Esophagus squamous epithelium (tissue), 5 donors: ENCODE measurements around the gene CSRP2. TPM values are rescaled to one million over a fixed set of nuclear protein-coding genes. Genes with fewer than 3 reads are reported as not detected.

ENCODE experiments used
- DNase-seq: peaks from one replicate; lab custom pipeline; 2025; lab: John Stamatoyannopoulos, UW
- H3K27ac ChIP-seq, 4 donors: fragments of 200-600 bp; sonication (generic); one replicate each; pipeline ENCODE4 v1.5.1; 2016 to 2019; ENCODE audit warnings: mild to moderate bottlenecking in 1 of 4
- H3K27me3 ChIP-seq, 4 donors: fragments of 200-600 bp; sonication (generic); 1 replicate in 3 of 4; 2 replicates in 1 of 4; pipeline versions ENCODE4 v1.5.1 to v1.6.0; 2017 to 2021; ENCODE audit warnings: antibody characterized with exemption in 1 of 4
- H3K36me3 ChIP-seq, 3 donors: fragments of 200-600 bp; sonication (generic); one replicate each; pipeline ENCODE4 v1.5.1; 2016 to 2019
- H3K4me1 ChIP-seq, 3 donors: fragments of 200-600 bp; sonication (generic); one replicate each; pipeline ENCODE4 v1.5.1; 2017 to 2019
- H3K4me3 ChIP-seq, 4 donors: fragments of 200-600 bp; sonication (generic); 1 replicate in 3 of 4; 2 replicates in 1 of 4; pipeline ENCODE4 v1.5.1; 2016 to 2019; ENCODE audit warnings: mild to moderate bottlenecking in 2 of 4, moderate library complexity in 1 of 4
- H3K9me3 ChIP-seq, 3 donors: fragments of 200-600 bp; sonication (generic); one replicate each; pipeline ENCODE4 v1.5.1; 2016 to 2019
- POLR2A ChIP-seq, 4 donors: fragments of 450-650 bp; IDR thresholded peaks; one replicate each; pipeline ENCODE4 v1.6.1; 2017; ENCODE audit warnings: antibody characterized with exemption in 4 of 4, mild to moderate bottlenecking in 4 of 4, moderate library complexity in 3 of 4
- WGBS, 2 donors: methylation state at CpG; one replicate each; pipeline ENCODE4 v1.1.5; 2018; 5-methylcytosine and 5-hydroxymethylcytosine counted together
- intact Hi-C: fragments of 100-400 bp; cut with DNase I; formaldehyde crosslinking; loops from one replicate; pipeline ENCODE4 v1.15.0; 2022
- total RNA-seq, 4 donors: library from RNA; depleted of rRNA; stranded (reverse); fragments of >200 nt; gene quantifications; one replicate each; pipeline ENCODE4 v1.1.0, GENCODE V29; 2016
- TF ChIP-seq, protein P1 (sequence below), 6 experiments: fragments of 450-650 bp in 4 of 6; fragments of 200-600 bp in 2 of 6; sonication (generic) in 2 of 6; IDR thresholded peaks; one replicate each; pipeline ENCODE4 v1.5.1; 2016 to 2019; ENCODE audit warnings: antibody characterized with exemption in 6 of 6, mild to moderate bottlenecking in 4 of 6, moderate library complexity in 4 of 6
- donor health status: DM: yes; HTN: yes; CAD: no.

The CSRP2 gene
- total RNA-seq, 4 donors from 2014 or later, result 57.6 to 107 (median 65.1) TPM

DNA sequence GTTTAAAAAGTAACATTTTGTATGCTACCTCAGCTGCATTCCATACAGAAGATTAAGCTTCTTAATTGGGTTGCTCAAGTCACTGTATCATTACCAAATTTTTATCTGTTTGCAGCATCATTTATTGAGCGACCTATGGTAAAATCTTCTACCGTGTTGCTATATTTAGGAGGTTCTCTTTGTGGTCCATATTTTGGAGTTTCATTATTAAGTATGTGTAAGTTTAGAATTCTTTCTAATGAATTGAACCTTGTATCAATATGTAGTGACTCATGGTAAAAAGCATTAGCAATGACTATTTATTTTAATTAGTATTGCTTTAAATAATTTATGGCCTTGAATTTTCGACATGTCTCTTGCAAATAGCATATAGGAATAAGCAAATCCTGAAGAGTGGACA, 42.2 kb downstream of the CSRP2 start:
- TF ChIP-seq POLR2A (IDR thresholded peaks at IDR 0.05), result no peak
- TF ChIP-seq, protein P1, sequence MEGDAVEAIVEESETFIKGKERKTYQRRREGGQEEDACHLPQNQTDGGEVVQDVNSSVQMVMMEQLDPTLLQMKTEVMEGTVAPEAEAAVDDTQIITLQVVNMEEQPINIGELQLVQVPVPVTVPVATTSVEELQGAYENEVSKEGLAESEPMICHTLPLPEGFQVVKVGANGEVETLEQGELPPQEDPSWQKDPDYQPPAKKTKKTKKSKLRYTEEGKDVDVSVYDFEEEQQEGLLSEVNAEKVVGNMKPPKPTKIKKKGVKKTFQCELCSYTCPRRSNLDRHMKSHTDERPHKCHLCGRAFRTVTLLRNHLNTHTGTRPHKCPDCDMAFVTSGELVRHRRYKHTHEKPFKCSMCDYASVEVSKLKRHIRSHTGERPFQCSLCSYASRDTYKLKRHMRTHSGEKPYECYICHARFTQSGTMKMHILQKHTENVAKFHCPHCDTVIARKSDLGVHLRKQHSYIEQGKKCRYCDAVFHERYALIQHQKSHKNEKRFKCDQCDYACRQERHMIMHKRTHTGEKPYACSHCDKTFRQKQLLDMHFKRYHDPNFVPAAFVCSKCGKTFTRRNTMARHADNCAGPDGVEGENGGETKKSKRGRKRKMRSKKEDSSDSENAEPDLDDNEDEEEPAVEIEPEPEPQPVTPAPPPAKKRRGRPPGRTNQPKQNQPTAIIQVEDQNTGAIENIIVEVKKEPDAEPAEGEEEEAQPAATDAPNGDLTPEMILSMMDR (IDR thresholded peaks at IDR 0.05), result no peak
- intact Hi-C loops, result no loop called here
- Histone ChIP-seq H3K27ac (no peak overlapping the region), H3K27me3 (no peaks in the 10 kb centered on the region), H3K4me1 (no peaks in the 10 kb centered on the region), H3K9me3 (peaks cover 0 to 4% (median 3%) of the 10 kb centered on the region in 3 donors), H3K4me3 (no peak overlapping the region), H3K36me3 (peaks cover 0 to 23% (median 0%) of the 10 kb centered on the region in 3 donors)
- WGBS, 2 donors, result 55 to 74% methylated on average over 3 of the region's 3 CpGs
- no peak for DNase-seq

DNA sequence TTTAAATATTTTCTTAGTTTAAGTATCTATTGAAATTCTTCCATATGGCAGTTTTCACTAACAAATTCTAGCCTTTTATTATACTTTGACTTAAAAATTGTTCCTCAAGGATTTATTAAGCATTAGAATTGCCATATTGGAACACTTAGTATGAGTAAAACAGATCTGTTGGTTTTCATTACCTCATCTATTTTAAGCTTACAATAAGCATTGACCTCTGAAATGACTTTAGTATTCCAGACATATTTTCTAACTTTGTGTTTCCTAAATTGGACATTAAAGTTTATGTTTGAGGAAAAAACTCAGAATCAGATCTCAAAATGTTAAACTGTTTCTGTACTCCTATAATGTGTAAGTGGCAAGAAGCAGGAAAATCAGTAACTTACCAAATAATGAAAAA, 48.4 kb downstream of the CSRP2 start:
- H3K9me3 ChIP-seq, result peaks cover 0 to 6% (median 4%) of the 10 kb centered on the region in 3 donors
- H3K4me3 ChIP-seq, result no peak overlapping the region
- TF ChIP-seq POLR2A (IDR thresholded peaks at IDR 0.05), result no peak
- TF ChIP-seq, protein P1 (IDR thresholded peaks at IDR 0.05), result no peak
- H3K27me3 ChIP-seq, result no peaks in the 10 kb centered on the region
- peaks cover 0 to 58% (median 5%) of the 10 kb centered on the region in 3 donors for H3K36me3 ChIP-seq
- intact Hi-C loops, result no loop called here
- H3K27ac ChIP-seq, result no peak overlapping the region
- no peak for DNase-seq
- H3K4me1 ChIP-seq, result no peaks in the 10 kb centered on the region

DNA sequence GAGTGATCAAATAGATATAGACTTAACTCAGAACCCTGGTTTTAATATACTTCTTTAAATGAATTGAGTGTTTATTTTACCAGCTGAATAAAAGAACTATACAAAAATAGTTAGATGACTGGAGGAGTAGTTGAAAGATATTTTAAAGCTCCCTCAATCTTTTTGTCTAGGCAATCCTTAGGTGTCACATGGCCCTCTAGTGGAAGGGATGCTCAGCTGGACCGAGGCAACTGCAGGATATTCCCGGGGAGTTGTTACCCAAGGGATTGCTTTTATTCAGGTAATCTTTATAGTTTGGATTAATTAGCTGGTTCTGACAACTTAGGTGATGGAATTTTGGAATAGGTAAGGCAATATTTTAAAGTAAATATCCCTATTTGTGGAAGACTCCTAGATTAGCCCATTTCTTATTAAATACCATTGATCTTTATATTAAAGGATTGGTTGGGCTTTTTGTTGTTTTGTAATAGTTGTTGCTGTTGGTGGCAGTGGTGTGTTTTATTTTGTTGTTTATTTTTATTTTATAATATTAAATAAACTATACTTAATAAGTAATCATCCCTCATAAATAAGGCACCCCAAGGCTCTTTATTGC, 57.8 kb downstream of the CSRP2 start:
- Histone ChIP-seq H3K4me1 (no peaks in the 10 kb centered on the region), H3K9me3 (no peaks in the 10 kb centered on the region), H3K27me3 (no peaks in the 10 kb centered on the region), H3K27ac (no peak overlapping the region), H3K36me3 (peaks cover 0 to 22% (median 0%) of the 10 kb centered on the region in 3 donors), H3K4me3 (no peak overlapping the region)
- no peak for DNase-seq
- intact Hi-C loops, result no loop called here
- 28 to 37% methylated on average over 2 of the region's 2 CpGs for WGBS, 2 donors
- TF ChIP-seq POLR2A (IDR thresholded peaks at IDR 0.05), result no peak
- TF ChIP-seq, protein P1 (IDR thresholded peaks at IDR 0.05), result peak in 5 of 6 experiments; percentile 33 to 57 (median 47)

DNA sequence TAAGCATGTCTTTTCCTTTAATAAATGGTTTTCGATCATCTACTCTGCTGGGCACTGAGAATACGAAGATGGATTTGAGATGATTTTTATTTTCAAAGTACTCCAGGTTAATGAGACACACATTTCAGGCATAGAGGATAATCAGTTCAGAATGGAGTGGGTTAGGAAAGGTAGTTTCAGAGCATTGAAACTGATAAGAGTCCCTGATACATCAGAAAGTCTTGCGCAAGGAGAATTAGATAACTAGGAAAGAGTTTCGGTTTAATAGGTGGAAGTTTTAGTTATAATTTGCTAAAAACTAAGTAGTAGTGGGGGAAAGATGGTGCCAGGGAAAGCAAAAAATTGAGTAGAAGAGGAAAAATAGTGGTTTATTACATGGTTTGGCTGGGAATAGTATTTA, 64.8 kb downstream of the CSRP2 start:
- H3K27me3 ChIP-seq, result no peaks in the 10 kb centered on the region
- intact Hi-C loops, result no loop called here
- DNase-seq, result no peak
- no peak overlapping the region for H3K27ac ChIP-seq
- WGBS, 2 donors, result 92 to 97% methylated on average over 4 of the region's 4 CpGs
- H3K4me3 ChIP-seq, result no peak overlapping the region
- no peaks in the 10 kb centered on the region for H3K9me3 ChIP-seq
- no peaks in the 10 kb centered on the region for H3K4me1 ChIP-seq
- H3K36me3 ChIP-seq, result peaks cover 0 to 49% (median 0%) of the 10 kb centered on the region in 3 donors
- TF ChIP-seq, protein P1 (IDR thresholded peaks at IDR 0.05), result no peak
- TF ChIP-seq POLR2A (IDR thresholded peaks at IDR 0.05), result no peak

DNA sequence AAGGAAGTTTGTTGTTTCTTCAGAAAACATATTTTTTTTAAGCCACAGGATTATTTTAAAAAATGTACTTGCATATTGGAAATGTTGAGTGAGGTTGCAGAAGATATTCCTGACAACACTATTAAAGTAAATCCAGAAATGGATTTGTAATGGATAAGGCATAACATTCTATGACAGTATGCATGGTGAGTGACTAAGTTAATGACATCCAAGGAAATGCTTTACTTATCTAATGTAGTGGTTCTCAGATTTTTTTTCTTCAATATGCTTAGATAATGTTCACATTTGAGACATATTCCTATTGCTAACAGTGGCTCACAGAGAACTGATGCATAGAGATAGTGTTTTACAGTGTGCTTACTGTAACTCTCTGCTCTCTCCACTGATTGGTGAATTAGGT, 65.6 kb downstream of the CSRP2 start:
- Histone ChIP-seq H3K4me3 (no peak overlapping the region), H3K9me3 (no peaks in the 10 kb centered on the region), H3K27me3 (no peaks in the 10 kb centered on the region), H3K4me1 (no peaks in the 10 kb centered on the region), H3K27ac (no peak overlapping the region), H3K36me3 (peaks cover 0 to 52% (median 2%) of the 10 kb centered on the region in 3 donors)
- DNase-seq, result no peak
- intact Hi-C loops, result no loop called here
- TF ChIP-seq, protein P1 (IDR thresholded peaks at IDR 0.05), result no peak
- no peak for TF ChIP-seq POLR2A (IDR thresholded peaks at IDR 0.05)
